IMR-90 (cell line): ENCODE data around the gene SYMPK. TPM values are rescaled to one million over a fixed set of nuclear protein-coding genes. Genes with fewer than 3 reads are reported as not detected.

Experiments used
- ATAC-seq: fragments of 200-7000 bp; cut with Tn5 transposase; 2 replicates; pipeline ENCODE4 v1.9.1; 2020; ENCODE audit warnings: low read depth, mild to moderate bottlenecking, moderate library complexity
- BruUV-seq: library from RNA; stranded (reverse); fragments of 400-500 nt; replicated peaks from 2 replicates; lab custom pipeline; 2021; lab: Mats Ljungman, UMichigan
- CTCF ChIA-PET: fragments of 300-600 bp; formaldehyde crosslinking; extraction: SDS; loops from one replicate; lab custom pipeline; 2021; ENCODE audit warnings: antibody characterized with exemption; lab: Yijun Ruan, JAX
- POLR2A ChIA-PET: fragments of 300-600 bp; sonication (Branson Sonifier 250); formaldehyde crosslinking; loops from one replicate; lab custom pipeline; 2022; ENCODE audit warnings: antibody characterized with exemption; ENCODE audit not compliant: unreplicated experiment; lab: Charles Lee
- DNase-seq: peaks from one replicate; pipeline ENCODE4 v3.0.0; 2013
- H2AFZ ChIP-seq: replicated peaks from 2 replicates; pipeline ENCODE3; 2013; ENCODE audit warnings: low read length, mild to moderate bottlenecking; ENCODE audit not compliant: poor library complexity
- H2AK5ac ChIP-seq: 2 replicates; pipeline ENCODE4 v1.6.1; 2013; ENCODE audit warnings: low read depth, low read length, inconsistent platforms
- H2AK9ac ChIP-seq: replicated peaks from 2 replicates; pipeline ENCODE3; 2013; ENCODE audit warnings: mild to moderate bottlenecking, low read depth, low read length, moderate library complexity; ENCODE audit not compliant: poor library complexity
- H2BK120ac ChIP-seq: 2 replicates; pipeline ENCODE4 v1.6.1; 2013; ENCODE audit warnings: low read depth, low read length, inconsistent platforms
- H2BK15ac ChIP-seq: 3 replicates; pipeline ENCODE4 v1.6.1; 2013; ENCODE audit warnings: low read depth, low read length, inconsistent platforms
- H2BK20ac ChIP-seq: 2 replicates; pipeline ENCODE4 v1.6.1; 2013; ENCODE audit warnings: low read depth, mild to moderate bottlenecking, inconsistent platforms, low read length, moderate library complexity
- H2BK5ac ChIP-seq: 2 replicates; pipeline ENCODE4 v1.6.1; 2013; ENCODE audit warnings: mild to moderate bottlenecking, low read depth, low read length, inconsistent platforms; ENCODE audit not compliant: poor library complexity, severe bottlenecking
- H3K14ac ChIP-seq: replicated peaks from 2 replicates; pipeline ENCODE4 v1.6.1; 2013; ENCODE audit warnings: low read depth, low read length, inconsistent platforms
- H3K18ac ChIP-seq: 2 replicates; pipeline ENCODE4 v1.6.1; 2013; ENCODE audit warnings: low read depth, low read length, control low read depth
- H3K23ac ChIP-seq: 2 replicates; pipeline ENCODE4 v1.6.1; 2013; ENCODE audit warnings: low read depth, low read length, inconsistent platforms
- H3K27ac ChIP-seq: 2 replicates; pipeline ENCODE4 v1.5.1; 2013; ENCODE audit warnings: mild to moderate bottlenecking, control low read depth, low read length; ENCODE audit not compliant: insufficient read depth
- H3K27me3 ChIP-seq: 2 replicates; pipeline ENCODE4 v1.6.1; 2013; ENCODE audit warnings: low read length; ENCODE audit not compliant: control insufficient read depth, insufficient read depth
- H3K36me3 ChIP-seq: 2 replicates; pipeline ENCODE4 v1.6.1; 2013; ENCODE audit warnings: low read length, mixed read lengths; ENCODE audit not compliant: control insufficient read depth, insufficient read depth
- H3K4ac ChIP-seq: 2 replicates; pipeline ENCODE4 v1.6.1; 2013; ENCODE audit warnings: low read depth, low read length, inconsistent platforms
- H3K4me1 ChIP-seq: 2 replicates; pipeline ENCODE4 v1.6.1; 2013; ENCODE audit warnings: low read length, mixed read lengths; ENCODE audit not compliant: control insufficient read depth, insufficient read depth
- H3K4me2 ChIP-seq: 2 replicates; pipeline ENCODE4 v1.6.1; 2013; ENCODE audit warnings: low read depth, mild to moderate bottlenecking, control low read depth, low read length, moderate library complexity
- H3K4me3 ChIP-seq: 2 replicates; pipeline ENCODE4 v1.5.1; 2013; ENCODE audit warnings: low read depth, mild to moderate bottlenecking, control low read depth, low read length, moderate library complexity; ENCODE audit not compliant: insufficient read depth
- H3K56ac ChIP-seq: 2 replicates; pipeline ENCODE4 v1.6.1; 2013; ENCODE audit warnings: low read length, inconsistent platforms; ENCODE audit not compliant: insufficient read depth; ENCODE audit errors: extremely low read depth
- H3K79me1 ChIP-seq, 2 experiments: 2 replicates each; pipeline ENCODE4 v1.6.1; 2013; ENCODE audit warnings: low read length in 2 of 2, inconsistent platforms in 1 of 2, low read depth in 1 of 2
- H3K9ac ChIP-seq: 2 replicates; pipeline ENCODE4 v1.6.1; 2013; ENCODE audit warnings: low read depth, low read length, control low read depth
- H3K9me1 ChIP-seq: 2 replicates; pipeline ENCODE4 v1.6.1; 2013; ENCODE audit warnings: low read length, inconsistent platforms; ENCODE audit not compliant: insufficient read depth
- H3K9me3 ChIP-seq: 2 replicates; pipeline ENCODE4 v1.6.1; 2013; ENCODE audit warnings: low read length; ENCODE audit not compliant: control insufficient read depth, insufficient read depth
- H4K20me1 ChIP-seq: 2 replicates; pipeline ENCODE4 v1.6.1; 2013; ENCODE audit warnings: low read length, inconsistent platforms; ENCODE audit not compliant: insufficient read depth
- H4K5ac ChIP-seq: 2 replicates; pipeline ENCODE4 v1.6.1; 2013; ENCODE audit warnings: mild to moderate bottlenecking, low read depth, low read length, control low read depth
- H4K8ac ChIP-seq, 2 experiments: 2 replicates each; pipeline ENCODE4 v1.6.1; 2013; ENCODE audit warnings: low read depth in 2 of 2, low read length in 2 of 2, control low read depth in 1 of 2, inconsistent platforms in 1 of 2
- H4K91ac ChIP-seq: 2 replicates; pipeline ENCODE4 v1.6.1; 2013; ENCODE audit warnings: low read depth, low read length, inconsistent platforms; ENCODE audit not compliant: insufficient read depth
- CHD1 ChIP-seq: IDR thresholded peaks from 2 replicates; pipeline ENCODE4 v1.6.1; 2012; ENCODE audit warnings: low read depth, low read length, improper control_type of control experiment
- ELK1 ChIP-seq: fragments of 150-350 bp; IDR thresholded peaks from 2 replicates; pipeline ENCODE4 v1.6.1; 2016; ENCODE audit warnings: low read depth, mild to moderate bottlenecking, low read length, moderate library complexity, borderline replicate concordance
- FOS ChIP-seq: fragments of 150-350 bp; IDR thresholded peaks from 2 replicates; pipeline ENCODE4 v1.6.1; 2016; ENCODE audit warnings: low read depth, low read length
- MAFK ChIP-seq: IDR thresholded peaks from 2 replicates; pipeline ENCODE4 v1.6.1; 2012; ENCODE audit warnings: low read depth, low read length, improper control_type of control experiment
- MAZ ChIP-seq: IDR thresholded peaks from 2 replicates; pipeline ENCODE4 v1.6.1; 2012; ENCODE audit warnings: low read depth, mild to moderate bottlenecking, low read length, improper control_type of control experiment, moderate library complexity, borderline replicate concordance
- NFE2L2 ChIP-seq: fragments of 150-350 bp; IDR thresholded peaks from 2 replicates; pipeline ENCODE4 v1.6.1; 2016; ENCODE audit warnings: low read depth, mild to moderate bottlenecking, low read length
- POLR2A ChIP-seq: IDR thresholded peaks from 2 replicates; pipeline ENCODE4 v1.6.1; 2012; ENCODE audit warnings: mild to moderate bottlenecking, low read depth, low read length
- RAD21 ChIP-seq: IDR thresholded peaks from 2 replicates; pipeline ENCODE4 v1.6.1; 2012; ENCODE audit warnings: low read length, improper control_type of control experiment
- RCOR1 ChIP-seq: IDR thresholded peaks from 2 replicates; pipeline ENCODE4 v1.6.1; 2012; ENCODE audit warnings: mild to moderate bottlenecking, low read length, improper control_type of control experiment; ENCODE audit not compliant: insufficient replicate concordance
- RFX5 ChIP-seq: IDR thresholded peaks from 2 replicates; pipeline ENCODE4 v1.8.0; 2012; ENCODE audit warnings: low read depth, mild to moderate bottlenecking, low read length, moderate library complexity
- SMC3 ChIP-seq: fragments of 150-350 bp; IDR thresholded peaks from 2 replicates; pipeline ENCODE4 v1.6.1; 2016; ENCODE audit warnings: low read depth, mild to moderate bottlenecking, antibody characterized with exemption, low read length, moderate library complexity
- WGBS, 2 experiments: methylation state at CpG; one replicate each; pipeline versions ENCODE4 v1.1.5 to v1.1.7; 2013; ENCODE audit warnings: missing lambda C conversion rate in 2 of 2; ENCODE audit not compliant: insufficient read length in 1 of 2; ENCODE audit errors: extremely low coverage in 2 of 2; 5-methylcytosine and 5-hydroxymethylcytosine counted together
- dilution Hi-C: fragments of 300-500 bp; cut with HindIII; formaldehyde crosslinking; loops from one replicate; pipeline ENCODE4 v1.14.3; 2018; ENCODE audit warnings: low sequenced_read_pairs; ENCODE audit not compliant: unreplicated experiment
- in situ Hi-C: fragments of 300-500 bp; cut with MboI; formaldehyde crosslinking; loops from 3 replicates; pipeline ENCODE4 v1.14.3; 2019; ENCODE audit warnings: low sequenced_read_pairs, inconsistent platforms, mixed read lengths
- intact Hi-C: fragments of 100-400 bp; cut with micrococcal nuclease; formaldehyde crosslinking; loops from 2 replicates; pipeline ENCODE4 v1.10.0; 2022
- polyA plus RNA-seq, 3 experiments: library from polyadenylated mRNA; depleted of rRNA; stranded (reverse); fragments of >200 nt; gene quantifications; 2 replicates each; pipeline ENCODE4 v1.2.3, GENCODE V29; 2012; ENCODE audit warnings: low replicate concordance in 1 of 3
- total RNA-seq: library from RNA; depleted of rRNA; stranded (reverse); fragments of >200 nt; gene quantifications from 2 replicates; pipeline ENCODE4 v1.2.3, GENCODE V29; 2012
- TF ChIP-seq, protein P1 (sequence below): conservative IDR thresholded peaks from 2 replicates; pipeline ENCODE4 v1.5.1; 2012; ENCODE audit warnings: mild to moderate bottlenecking, low read depth, low read length, improper control_type of control experiment

Gene SYMPK
- total and polyA plus RNA-seq, 2 of the 4 experiments (the other 2 are of a cell fraction) = 35.3 to 71.5 TPM

GRCh38 chr19:45784096-45784495 lies 78.9 kb downstream of the SYMPK start:
- H4K5ac ChIP-seq = no peak overlapping the region
- no peaks in the 10 kb centered on the region for H3K9me3 ChIP-seq
- H4K91ac ChIP-seq = no peak overlapping the region
- intact Hi-C loops = no loop called here
- in situ Hi-C loops = no loop called here
- no peak for DNase-seq
- H3K9me1 ChIP-seq = peaks cover 19% of the 10 kb centered on the region
- no peak overlapping the region for H3K9ac ChIP-seq
- H3K79me1 ChIP-seq = peaks cover 32 to 83% of the 10 kb centered on the region in 2 experiments
- H2BK120ac ChIP-seq = peak overlapping the region; percentile 94; the same call in 1 of the 2 replicates
- H3K18ac ChIP-seq = no peak overlapping the region
- dilution Hi-C loops = no loop called here
- H3K4me3 ChIP-seq = no peak overlapping the region
- peak overlapping the region in 1 of 2 experiments; percentile 30; a peak in 2 of 4 replicates for H4K8ac ChIP-seq
- H2AK9ac ChIP-seq = no peak overlapping the region
- H3K4me2 ChIP-seq = no peak overlapping the region
- peaks cover 44% of the 10 kb centered on the region for H3K36me3 ChIP-seq
- 71% methylated on average over 2 of the region's 4 CpGs; no CpG with 5 or more reads in 1 of the 2 experiments for WGBS, 2 experiments
- 0 out of 2 replicates have a peak overlapping the region, but pooled peaks have one; percentile 20 for H2BK20ac ChIP-seq
- H2AFZ ChIP-seq = no peak overlapping the region
- H3K27ac ChIP-seq = peak overlapping the region; percentile 94; the same call in 1 of the 2 replicates
- no peak overlapping the region for H2BK15ac ChIP-seq
- H3K4ac ChIP-seq = peak overlapping the region; percentile 91
- no TSS peak for BruUV-seq
- H3K4me1 ChIP-seq = peaks cover 30% of the 10 kb centered on the region
- no peak overlapping the region for H3K56ac ChIP-seq
- H4K20me1 ChIP-seq = peaks cover 24% of the 10 kb centered on the region
- peak overlapping the region; percentile 73; the same call in 1 of the 2 replicates for H2AK5ac ChIP-seq
- ChIA-PET CTCF (no interaction called here), POLR2A (no interaction called here)
- peak overlapping the region; percentile 74 for H3K23ac ChIP-seq
- no peak for TF ChIP-seq NFE2L2
- TF ChIP-seq RFX5 = no peak
- TF ChIP-seq SMC3 = no peak
- no peak for TF ChIP-seq POLR2A
- TF ChIP-seq RCOR1 = no peak
- no peak for TF ChIP-seq ELK1
- TF ChIP-seq MAZ = no peak
- no peak for TF ChIP-seq MAFK
- no peak for TF ChIP-seq FOS
- no peak for TF ChIP-seq CHD1
- TF ChIP-seq RAD21 = no peak
- TF ChIP-seq, protein P1, sequence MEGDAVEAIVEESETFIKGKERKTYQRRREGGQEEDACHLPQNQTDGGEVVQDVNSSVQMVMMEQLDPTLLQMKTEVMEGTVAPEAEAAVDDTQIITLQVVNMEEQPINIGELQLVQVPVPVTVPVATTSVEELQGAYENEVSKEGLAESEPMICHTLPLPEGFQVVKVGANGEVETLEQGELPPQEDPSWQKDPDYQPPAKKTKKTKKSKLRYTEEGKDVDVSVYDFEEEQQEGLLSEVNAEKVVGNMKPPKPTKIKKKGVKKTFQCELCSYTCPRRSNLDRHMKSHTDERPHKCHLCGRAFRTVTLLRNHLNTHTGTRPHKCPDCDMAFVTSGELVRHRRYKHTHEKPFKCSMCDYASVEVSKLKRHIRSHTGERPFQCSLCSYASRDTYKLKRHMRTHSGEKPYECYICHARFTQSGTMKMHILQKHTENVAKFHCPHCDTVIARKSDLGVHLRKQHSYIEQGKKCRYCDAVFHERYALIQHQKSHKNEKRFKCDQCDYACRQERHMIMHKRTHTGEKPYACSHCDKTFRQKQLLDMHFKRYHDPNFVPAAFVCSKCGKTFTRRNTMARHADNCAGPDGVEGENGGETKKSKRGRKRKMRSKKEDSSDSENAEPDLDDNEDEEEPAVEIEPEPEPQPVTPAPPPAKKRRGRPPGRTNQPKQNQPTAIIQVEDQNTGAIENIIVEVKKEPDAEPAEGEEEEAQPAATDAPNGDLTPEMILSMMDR = no peak
- no peak for ATAC-seq
- peak overlapping the region; percentile 23; the same call in 1 of the 2 replicates for H3K14ac ChIP-seq
- peak overlapping the region; percentile 94 for H2BK5ac ChIP-seq
- no peaks in the 10 kb centered on the region for H3K27me3 ChIP-seq
